ENCODE measurements around the gene ABTB1. TPM values are rescaled to one million over a fixed set of nuclear protein-coding genes. Genes with fewer than 3 reads are reported as not detected.

ABTB1 gene
- total and polyA plus RNA-seq, 9 of the 15 experiments (the other 6 are each of a cell fraction or from before 2014, with no cell fraction given): 0.04 to 2.3 (median 0.55) TPM; not detected in 1

- ChIA-PET CTCF (ENCODE audit: low intra/inter-chr PET ratio) (no interaction called here), POLR2A (interaction anchor here (0.7 kb wide), 1 partner anchor 279 kb away, joined by 3 read pairs; no protein-coding TSS in a partner anchor)
- no peak for ATAC-seq
- no peak for DNase-seq (ENCODE audit: extremely low read depth in 1 of 4, low spot score in 3 of 4)
- BruUV-seq (replicated peaks): no TSS peak
- Histone ChIP-seq H3K9ac (ENCODE audit: insufficient read depth in 1 of 2, low read depth in 2 of 2, low read length in 2 of 2) (no peak overlapping the region), H3K4me3 (no peak overlapping the region), H3K9me1 (ENCODE audit: control insufficient read depth, insufficient read depth, low read length) (no peaks in the 10 kb centered on the region), H3K9me3 (replicated peaks; ENCODE audit: control insufficient read depth, insufficient read depth, low read depth, low read length) (no peaks in the 10 kb centered on the region), H3K36me3 (ENCODE audit: control insufficient read depth, insufficient read depth, low read length) (no peaks in the 10 kb centered on the region), H3K4me1 (replicated peaks in 1 of 2; ENCODE audit: control insufficient read depth in 2 of 2, insufficient read depth in 2 of 2, low read length in 2 of 2) (no peaks in the 10 kb centered on the region), H3K27ac (ENCODE audit: extremely low read depth, low read depth, low read length) (no peak overlapping the region), H4K20me1 (replicated peaks; ENCODE audit: control insufficient read depth, insufficient read depth, low read length) (no peaks in the 10 kb centered on the region), H3K79me2 (ENCODE audit: control insufficient read depth, insufficient read depth, low read length) (no peaks in the 10 kb centered on the region), H3K4me2 (ENCODE audit: insufficient read depth, low read length) (no peak overlapping the region), H2AFZ (ENCODE audit: low read depth, low read length) (no peak overlapping the region), H3K27me3 (ENCODE audit: control insufficient read depth in 2 of 2, insufficient read depth in 2 of 2, low read length in 2 of 2) (peaks cover 26 to 46% of the 10 kb centered on the region in 2 experiments)
- FAIRE-seq: no peak
- in situ Hi-C loops (cut with MboI) (no loop called here), intact Hi-C loops (cut with micrococcal nuclease) (no loop called here)
- WGBS (ENCODE audit: insufficient coverage, low coverage, missing lambda C conversion rate): 2% methylated on average over 8 of the region's 11 CpGs
- TF ChIP-seq SPI1 (IDR thresholded peaks at IDR 0.05; ENCODE audit: borderline replicate concordance, low read depth, low read length) (no peak), MECOM (CRISPR knock-in tag; IDR thresholded peaks at IDR 0.05) (no peak), MYBL2 (IDR thresholded peaks at IDR 0.05; ENCODE audit: low read depth) (no peak), MYBL2 (CRISPR knock-in tag; IDR thresholded peaks at IDR 0.05; ENCODE audit: borderline replicate concordance) (no peak), ZFPM2 (CRISPR knock-in tag; IDR thresholded peaks at IDR 0.05) (no peak), BCLAF1 (IDR thresholded peaks at IDR 0.05; ENCODE audit: borderline replicate concordance in 1 of 2, control insufficient read depth in 1 of 2, low read depth in 2 of 2, low read length in 1 of 2) (no peak), ZNF518B (CRISPR knock-in tag; IDR thresholded peaks at IDR 0.05) (no peak)
Measured at GRCh38 chr3:127723011-127723567, 50.3 kb downstream of the ABTB1 start.

All from K562 (cell line).